Raji (cell line): ENCODE measurements around the gene OR8I2.

Experiments
- POLR2A ChIP-seq: IDR thresholded peaks from 2 replicates; pipeline ENCODE4 v1.6.1; 2011; ENCODE audit warnings: low read depth, low read length, control low read depth; ENCODE audit not compliant: insufficient read depth

The OR8I2 gene

DNA sequence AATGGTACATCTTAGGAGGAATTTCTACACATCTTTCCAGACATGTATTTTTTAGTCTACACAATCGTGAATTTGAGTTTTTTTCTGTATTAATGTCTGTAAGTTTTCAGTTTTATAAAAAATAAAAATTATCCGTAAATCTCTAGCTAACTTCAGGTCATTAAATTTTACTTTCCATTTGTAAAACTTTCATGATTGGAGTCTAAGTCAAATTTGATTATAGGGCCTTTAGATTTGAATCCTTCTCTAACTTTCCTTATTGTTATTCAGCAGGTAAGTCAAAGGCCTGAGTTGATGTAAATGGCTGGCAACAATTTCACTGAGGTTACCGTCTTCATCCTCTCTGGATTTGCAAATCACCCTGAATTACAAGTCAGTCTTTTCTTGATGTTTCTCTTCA is at the start of gene OR8I2:
Gene OR8I2 (plus strand): TSS at position 301 of the 400 bp plus-strand sequence. CDS start 0 bp downstream, at position 301.
- no peak for TF ChIP-seq POLR2A

DNA sequence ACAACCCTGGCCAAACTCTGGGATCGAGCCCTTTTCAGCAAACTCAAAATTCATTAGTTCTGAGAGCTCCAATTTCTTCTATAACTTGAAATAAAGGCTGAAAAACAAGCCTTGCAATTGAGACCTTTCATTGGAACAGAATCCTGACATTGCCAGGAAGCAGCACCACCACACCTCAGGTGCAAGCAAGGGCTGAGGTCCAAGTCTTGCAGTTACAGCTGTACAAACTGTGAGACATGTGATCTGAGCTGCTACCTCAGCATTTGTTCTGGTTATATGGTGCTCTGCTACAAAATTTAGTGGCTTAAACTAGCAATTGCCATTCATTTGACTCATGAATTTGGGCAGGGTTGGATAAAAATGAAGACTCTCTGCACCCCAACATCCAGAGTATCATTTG is 47.6 kb upstream of the OR8I2 start:
- no peak for TF ChIP-seq POLR2A

DNA sequence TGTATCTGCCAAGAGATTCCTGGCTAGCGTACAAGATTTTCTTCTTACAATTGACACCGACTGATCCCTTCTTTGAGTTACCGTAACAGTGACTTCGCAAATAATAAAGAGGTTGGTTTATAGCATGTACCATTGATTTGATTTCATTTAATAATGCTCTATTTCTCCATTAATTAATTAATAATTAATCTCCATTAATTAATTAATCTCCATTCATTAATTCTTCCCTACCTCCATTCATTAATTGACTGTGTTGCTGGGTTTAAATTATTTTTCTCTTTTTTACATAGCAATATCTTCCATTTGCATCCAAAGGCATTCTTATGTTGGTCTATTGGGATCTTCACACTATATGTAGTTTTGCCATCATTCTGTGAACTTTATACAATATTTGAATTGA is 44.6 kb upstream of the OR8I2 start:
- no peak for TF ChIP-seq POLR2A

DNA sequence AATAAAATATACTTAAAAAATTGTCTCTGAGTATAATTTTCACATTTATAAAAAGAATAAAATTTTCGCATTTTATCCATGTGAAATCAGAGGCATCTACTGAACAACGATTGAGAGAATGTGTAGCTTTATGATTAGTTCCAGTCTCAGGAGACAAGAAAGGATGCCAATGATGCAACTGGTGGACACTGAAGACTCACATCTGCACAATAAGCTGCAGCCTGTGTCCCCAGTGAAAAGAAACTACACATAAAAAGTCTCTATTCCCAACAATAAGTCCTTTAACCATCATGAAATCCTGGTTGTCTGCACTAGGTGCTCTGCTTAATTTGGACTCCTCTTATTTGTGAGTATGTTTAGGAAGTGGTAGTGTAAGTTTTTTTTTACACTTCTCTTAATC is 43.6 kb upstream of the OR8I2 start:
- no peak for TF ChIP-seq POLR2A

DNA sequence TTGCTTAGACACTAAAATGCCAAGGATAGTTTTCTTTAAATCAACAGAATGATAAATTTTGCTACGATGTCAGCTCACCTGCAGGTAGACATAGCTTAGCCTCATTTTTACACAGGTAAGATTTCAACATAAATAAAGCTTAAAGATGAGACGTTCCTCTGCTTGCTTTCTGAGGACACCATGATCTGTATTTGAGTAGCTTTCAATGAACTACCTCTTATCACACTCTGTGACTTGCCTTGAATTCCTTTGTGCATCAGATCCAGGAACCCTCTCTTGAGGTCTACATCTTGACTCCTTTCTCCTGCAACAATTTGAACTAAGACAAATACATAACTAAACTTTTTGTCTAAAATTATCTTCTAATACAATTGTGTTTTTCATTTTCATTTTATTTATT is 26.1 kb upstream of the OR8I2 start:
- TF ChIP-seq POLR2A = no peak

DNA sequence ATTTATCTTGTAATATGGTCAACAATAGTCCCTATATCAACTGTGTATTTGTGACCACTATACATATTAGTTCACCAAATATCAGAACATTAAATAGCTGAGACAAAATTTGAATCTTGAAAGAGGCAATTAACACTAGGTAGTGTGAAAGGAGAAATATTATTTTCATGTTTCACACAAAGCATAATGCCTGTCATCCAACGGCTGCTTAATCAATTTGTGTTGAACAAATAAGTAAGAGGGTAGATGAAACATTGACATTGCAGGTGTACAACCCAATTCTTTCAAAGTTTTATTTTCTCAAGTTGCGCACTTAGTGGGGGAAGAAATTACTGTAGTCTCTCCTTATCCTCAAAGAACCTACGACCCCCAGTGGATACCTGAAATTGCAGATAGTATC is 3.4 kb upstream of the OR8I2 start:
- no peak for TF ChIP-seq POLR2A

DNA sequence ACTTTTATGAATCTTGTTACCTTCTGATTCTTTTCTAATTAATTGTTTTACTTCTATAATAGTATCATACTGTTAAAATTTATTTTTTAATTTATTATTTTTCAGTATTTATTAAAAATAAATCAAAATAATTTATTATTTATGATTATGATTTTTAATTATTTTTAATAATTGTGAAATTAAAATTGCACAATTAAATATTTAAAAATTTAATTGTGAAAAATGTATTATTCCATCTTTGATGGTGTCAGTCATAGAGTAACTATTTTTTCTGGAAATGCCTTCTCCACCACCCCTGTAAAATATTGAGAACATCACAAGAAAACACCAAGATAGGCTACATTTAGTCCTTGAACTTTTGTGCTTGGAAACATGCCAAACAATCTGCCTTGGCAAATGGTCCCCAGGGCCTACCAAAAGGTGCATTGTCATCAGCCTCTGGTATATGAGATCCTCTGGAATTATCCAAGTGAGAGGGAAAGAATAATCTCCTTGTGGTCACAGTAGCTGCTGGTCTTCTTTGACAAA is 10.2 kb downstream of the OR8I2 start, which contains the start of gene OR8H2:
Gene OR8H2 (plus strand): TSS at position 478 of the 528 bp plus-strand sequence. CDS start 1,356 bp downstream, outside the sequence.
- TF ChIP-seq POLR2A = no peak

DNA sequence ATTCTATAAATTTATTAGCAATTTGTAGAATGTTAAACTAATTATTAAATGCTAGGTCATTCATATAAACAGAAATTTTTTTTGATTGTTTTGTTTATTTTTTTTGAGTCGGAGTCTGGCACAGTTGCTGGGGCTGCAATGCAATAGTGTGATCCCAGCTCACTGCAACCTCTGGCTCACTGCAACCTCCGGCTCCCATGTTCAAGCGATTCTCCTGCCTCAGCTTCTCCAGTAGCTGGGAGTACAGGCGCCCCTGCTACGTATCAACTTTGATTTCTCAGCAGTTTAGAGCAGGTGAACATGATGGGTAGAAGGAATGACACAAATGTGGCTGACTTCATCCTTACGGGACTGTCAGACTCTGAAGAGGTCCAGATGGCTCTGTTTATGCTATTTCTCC is 29.0 kb downstream of the OR8I2 start, which contains the start of gene OR8H3:
Gene OR8H3 (plus strand): TSS at position 301 of the 400 bp plus-strand sequence. CDS start 0 bp downstream, at position 301.
- TF ChIP-seq POLR2A = no peak

DNA sequence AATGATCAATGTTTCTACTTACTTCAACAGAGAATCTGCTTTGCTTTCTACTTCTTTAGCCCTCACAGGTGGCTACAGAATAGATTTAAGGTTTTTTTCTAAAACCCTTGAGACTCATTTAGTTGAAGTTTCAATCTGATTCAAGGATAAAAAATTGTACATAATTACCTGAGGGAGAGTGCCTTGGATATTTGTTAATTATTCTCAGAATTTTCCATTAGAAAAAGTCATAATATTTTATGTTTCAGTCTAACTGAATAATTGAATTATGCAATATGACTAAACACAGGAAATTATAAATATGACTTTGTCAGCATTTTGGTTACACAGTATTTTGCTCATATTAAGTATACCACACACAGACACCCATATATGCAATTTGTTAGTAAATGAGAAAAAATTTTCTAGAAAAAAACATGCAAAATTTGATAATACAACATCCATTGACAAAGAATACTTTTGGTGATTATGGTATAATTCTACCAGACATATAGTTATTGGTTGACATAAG is 47.1 kb downstream of the OR8I2 start, which contains the start of gene OR8J3:
Gene OR8J3 (minus strand): TSS at position 51 of the 511 bp plus-strand sequence. CDS start 2,483 bp downstream, outside the sequence.
- TF ChIP-seq POLR2A = no peak
